Measurements from ENCODE around the gene DLGAP5.

GRCh38 chr14:55180434-55180833, 11.0 kb downstream of the DLGAP5 start:
- TF ChIP-seq GATA3 (IDR thresholded peaks at IDR 0.05; ENCODE audit: low read depth, low read length) (no peak), GATA2 (IDR thresholded peaks at IDR 0.05; ENCODE audit: low read depth, low read length) (no peak)

Measured in SH-SY5Y (cell line).